Immature natural killer cell (primary cell): Measurements from ENCODE around the gene LIMS1. TPM values are rescaled to one million over a fixed set of nuclear protein-coding genes. Genes with fewer than 3 reads are reported as not detected.
"Not testable (repeated sequence)": the region's sequence is repeated elsewhere in the genome, so short reads cannot be mapped to it uniquely, and the experiment has no call there.

Experiments used
- DNase-seq, 3 donors: peaks; one replicate each; pipeline ENCODE4 v3.0.0; 2022; ENCODE audit warnings: mixed read lengths in 1 of 3
- H3K27ac Mint-ChIP-seq, 6 donors: one replicate each; pipeline ENCODE4 v1.8.0; 2020; ENCODE audit warnings: mixed read lengths in 6 of 6, mild to moderate bottlenecking in 5 of 6, inconsistent platforms in 4 of 6, moderate library complexity in 3 of 6
- H3K27me3 Mint-ChIP-seq, 3 donors: one replicate each; pipeline ENCODE4 v1.8.0; 2020 to 2021; ENCODE audit warnings: low read depth in 3 of 3, mild to moderate bottlenecking in 3 of 3, mixed read lengths in 3 of 3, moderate library complexity in 3 of 3, inconsistent platforms in 1 of 3
- H3K36me3 Mint-ChIP-seq, 3 donors: one replicate each; pipeline ENCODE4 v1.8.0; 2020; ENCODE audit warnings: mixed read lengths in 3 of 3, inconsistent platforms in 2 of 3, mild to moderate bottlenecking in 2 of 3
- H3K4me1 Mint-ChIP-seq, 2 donors: one replicate each; pipeline ENCODE4 v1.8.0; 2020; ENCODE audit warnings: inconsistent platforms in 2 of 2, mild to moderate bottlenecking in 2 of 2, mixed read lengths in 2 of 2, moderate library complexity in 1 of 2
- H3K4me3 Mint-ChIP-seq, 5 donors: one replicate each; pipeline ENCODE4 v1.8.0; 2020; ENCODE audit warnings: mild to moderate bottlenecking in 5 of 5, mixed read lengths in 5 of 5, inconsistent platforms in 3 of 5, moderate library complexity in 3 of 5
- H3K9me3 Mint-ChIP-seq, 6 donors: one replicate each; pipeline ENCODE4 v1.8.0; 2020; ENCODE audit warnings: mild to moderate bottlenecking in 6 of 6, mixed read lengths in 6 of 6, inconsistent platforms in 4 of 6, moderate library complexity in 3 of 6
- polyA plus RNA-seq, 3 donors: library from polyadenylated mRNA; unstranded; fragments of 300-500 nt; fragmentation: Illumina TruSeq; gene quantifications; one replicate each; pipeline ENCODE4 v1.2.3, GENCODE V29; 2021

LIMS1 gene
- polyA plus RNA-seq, 3 donors from 2014 or later: 31.3 to 64.7 (median 60.6) TPM

DNA sequence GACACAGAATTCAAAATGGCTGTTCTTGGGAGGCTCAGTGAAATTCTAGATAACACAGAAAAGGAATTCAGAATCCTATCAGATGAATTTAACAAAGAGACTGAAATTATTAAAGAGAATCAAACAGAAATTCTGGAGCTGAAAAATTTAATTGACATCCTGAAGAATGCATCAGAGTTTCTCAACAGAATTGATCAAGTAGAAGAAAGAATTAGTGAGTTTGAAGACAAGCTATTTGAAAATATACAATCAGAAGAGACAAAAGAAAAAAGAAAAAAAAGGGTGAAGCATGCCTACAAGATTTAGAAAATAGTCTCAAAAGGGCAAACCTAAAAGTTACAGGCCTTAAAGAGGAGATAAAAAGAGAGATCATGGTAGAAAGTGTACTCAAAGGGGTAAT is 173.0 kb downstream of the LIMS1 start:
- Mint-ChIP-seq H3K4me1 (no peaks in the 10 kb centered on the region), H3K4me3 (no peak overlapping the region), H3K27ac (no peak overlapping the region), H3K9me3 (peaks cover 0 to 12% (median 11%) of the 10 kb centered on the region in 6 donors), H3K27me3 (peaks cover 5 to 9% (median 5%) of the 10 kb centered on the region in 3 donors), H3K36me3 (peaks cover 3 to 6% (median 4%) of the 10 kb centered on the region in 3 donors)
- DNase-seq: no peak

DNA sequence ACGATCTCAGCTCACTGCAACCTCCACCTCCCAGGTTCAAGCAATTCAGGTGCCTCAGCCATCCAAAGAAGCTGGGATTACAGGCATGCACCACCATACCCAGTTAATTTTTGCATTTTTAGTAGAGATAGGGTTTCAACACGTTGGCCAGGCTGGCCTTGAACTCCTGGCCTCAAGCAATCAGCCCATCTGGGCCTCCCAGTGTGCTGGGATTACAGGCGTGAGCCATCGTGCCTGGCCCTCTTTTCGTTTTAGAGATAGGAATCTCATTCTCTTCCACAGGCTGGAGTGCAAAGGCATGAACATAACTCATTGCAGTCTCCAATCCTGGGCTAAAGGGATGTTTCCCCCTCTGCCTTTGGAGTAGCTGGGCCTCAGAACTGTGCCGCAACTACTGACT is 182.7 kb downstream of the LIMS1 start:
- peak overlapping the region in 3 of 6 donors; percentile 11 to 27 (median 20) for H3K27ac Mint-ChIP-seq

DNA sequence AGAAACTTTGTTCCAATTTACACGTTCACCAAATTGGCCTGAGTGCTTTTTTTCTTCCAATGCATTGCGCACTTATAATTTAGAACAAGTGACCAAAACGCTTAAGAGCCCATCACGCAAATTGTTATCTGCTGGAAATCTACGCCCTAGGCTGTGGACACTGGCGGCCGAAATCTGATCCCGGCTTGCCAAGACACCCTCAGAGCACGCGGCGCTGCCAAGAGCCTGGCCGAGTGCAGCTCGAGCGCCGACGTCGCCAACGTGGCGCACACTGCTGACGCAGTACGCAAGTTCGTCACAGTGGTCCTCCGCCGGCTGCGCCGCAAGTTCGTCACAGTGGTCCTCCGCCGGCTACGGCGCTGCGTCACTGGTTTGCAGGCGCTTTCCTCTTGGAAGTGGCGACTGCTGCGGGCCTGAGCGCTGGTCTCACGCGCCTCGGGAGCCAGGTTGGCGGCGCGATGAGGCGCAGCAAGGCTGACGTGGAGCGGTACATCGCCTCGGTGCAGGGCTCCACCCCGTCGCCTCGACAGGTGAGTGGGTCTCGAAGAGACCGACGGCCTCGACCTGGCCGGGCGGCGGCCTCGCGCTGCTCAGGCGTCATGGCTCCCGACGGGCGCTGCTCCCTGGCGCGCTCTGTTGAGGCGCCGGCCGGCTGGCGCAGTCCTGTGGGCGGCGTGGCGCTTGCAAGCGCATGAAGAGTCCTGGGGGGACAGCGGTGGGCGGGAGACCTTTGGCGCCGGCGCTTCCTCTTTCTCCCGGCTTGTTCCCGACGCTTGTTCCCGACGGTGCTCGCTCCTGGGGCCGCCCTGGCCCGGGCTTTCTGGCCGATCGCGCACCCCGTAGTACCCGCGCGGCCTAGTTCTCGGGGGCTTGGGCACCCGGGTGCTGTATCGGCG is 185.1 kb downstream of the LIMS1 start, which contains the start of gene RANBP2:
RANBP2 (plus strand) TSS at position 334 of the 896 bp plus-strand sequence; CDS start at position 459, 125 bp downstream.
- H3K4me1 Mint-ChIP-seq: peaks cover 28 to 30% of the 10 kb centered on the region in 2 donors
- peaks cover 8 to 15% (median 13%) of the 10 kb centered on the region in 3 donors for H3K27me3 Mint-ChIP-seq
- peak within 1 kb of the TSS; percentile 97 to 99 (median 98) for H3K27ac Mint-ChIP-seq
- H3K4me3 Mint-ChIP-seq: peak within 1 kb of the TSS; percentile 93 to 97 (median 95)
- H3K9me3 Mint-ChIP-seq: no peaks in the 10 kb centered on the region
- no peaks in the 10 kb centered on the region for H3K36me3 Mint-ChIP-seq
- peak; percentile 94 to 95 (median 95) for DNase-seq

More for the DNA sequence above, 182.7 kb downstream of the LIMS1 start:
- not testable (repeated sequence) for H3K36me3 Mint-ChIP-seq, H3K4me3 Mint-ChIP-seq, H3K9me3 Mint-ChIP-seq, DNase-seq
- Mint-ChIP-seq H3K27me3 (peaks cover 8 to 14% (median 13%) of the 10 kb centered on the region in 3 donors), H3K4me1 (peaks cover 19 to 21% of the 10 kb centered on the region in 2 donors)

DNA sequence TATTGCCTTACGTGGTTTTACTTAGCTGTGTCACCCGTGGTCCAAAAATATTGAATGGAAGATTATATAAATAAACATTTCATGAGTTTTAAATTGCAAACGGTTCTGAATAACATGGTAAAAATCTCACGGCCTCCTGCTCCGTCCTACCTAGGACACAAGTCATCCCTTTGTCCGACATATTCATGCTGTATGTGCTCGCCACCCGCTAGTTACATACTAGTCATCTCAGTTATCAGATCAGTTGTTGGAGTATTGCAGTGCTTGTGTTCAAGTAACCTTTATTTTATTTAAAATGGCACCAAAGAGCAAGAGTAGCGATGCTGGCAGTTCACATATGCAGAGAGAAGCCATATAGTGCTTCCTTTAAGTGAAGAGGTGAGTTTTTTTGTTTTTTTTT is 191.8 kb downstream of the LIMS1 start:
- not testable (repeated sequence) for H3K36me3 Mint-ChIP-seq, H3K27me3 Mint-ChIP-seq, H3K9me3 Mint-ChIP-seq, DNase-seq, H3K4me3 Mint-ChIP-seq
- Mint-ChIP-seq H3K27ac (peak overlapping the region in 1 of 6 donors; percentile 35), H3K4me1 (peaks cover 31 to 38% of the 10 kb centered on the region in 2 donors)

DNA sequence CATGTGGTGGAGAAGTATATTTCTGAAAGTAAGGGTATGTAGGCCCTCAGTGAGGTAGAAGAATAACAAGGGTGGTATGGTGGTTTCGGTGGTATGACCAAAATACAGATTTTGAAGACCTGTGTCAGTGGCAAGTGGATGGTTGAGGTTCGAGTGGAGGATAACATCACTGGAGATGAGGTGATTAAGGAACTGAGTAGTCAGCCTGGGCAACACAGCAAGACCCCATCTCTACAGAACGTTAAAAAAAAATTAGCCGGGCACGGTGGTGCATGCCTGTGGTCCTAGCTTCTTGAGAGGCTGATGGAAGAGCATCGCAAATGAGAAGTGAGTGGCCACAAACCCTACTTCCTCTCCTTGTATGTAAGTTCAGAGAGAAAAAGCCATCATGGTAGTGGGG is 200.4 kb downstream of the LIMS1 start:
- H3K4me3 Mint-ChIP-seq, H3K27me3 Mint-ChIP-seq, DNase-seq, H3K4me1 Mint-ChIP-seq, H3K9me3 Mint-ChIP-seq: not testable (repeated sequence)
- Mint-ChIP-seq H3K27ac (peak overlapping the region in 2 of 6 donors; percentile 0 to 25), H3K36me3 (peaks cover 0 to 23% (median 9%) of the 10 kb centered on the region in 3 donors)

Other genes with a start within 250 kb of the LIMS1 start
- gene SULT1C2, start 245.6 kb upstream of the LIMS1 start, polyA plus RNA-seq: not detected
- gene SULT1C4, start 156.5 kb upstream of the LIMS1 start, polyA plus RNA-seq: not detected
- 10 to 100 TPM in 2 of 3 donors, 1 to 10 TPM in 1; 9.7 to 65.9 (median 21.6) TPM for gene GCC2, start 85.3 kb upstream of the LIMS1 start, polyA plus RNA-seq
- 10 to 100 TPM in 1 of 3 donors, 1 to 10 TPM in 2; 3.0 to 12.2 (median 3.4) TPM for gene RANBP2, start 185.0 kb downstream of the LIMS1 start, polyA plus RNA-seq